NCI-H510A treated with DMSO at 0.1 percent for 48 hours (cell line): ENCODE data around the gene RGS3.
"Not testable (repeated sequence)": the region's sequence is repeated elsewhere in the genome, so short reads cannot be mapped to it uniquely, and the experiment has no call there.

Experiments used
- DNase-seq: peaks from one replicate; lab custom pipeline; 2025; lab: John Stamatoyannopoulos, UW

RGS3 gene

DNA sequence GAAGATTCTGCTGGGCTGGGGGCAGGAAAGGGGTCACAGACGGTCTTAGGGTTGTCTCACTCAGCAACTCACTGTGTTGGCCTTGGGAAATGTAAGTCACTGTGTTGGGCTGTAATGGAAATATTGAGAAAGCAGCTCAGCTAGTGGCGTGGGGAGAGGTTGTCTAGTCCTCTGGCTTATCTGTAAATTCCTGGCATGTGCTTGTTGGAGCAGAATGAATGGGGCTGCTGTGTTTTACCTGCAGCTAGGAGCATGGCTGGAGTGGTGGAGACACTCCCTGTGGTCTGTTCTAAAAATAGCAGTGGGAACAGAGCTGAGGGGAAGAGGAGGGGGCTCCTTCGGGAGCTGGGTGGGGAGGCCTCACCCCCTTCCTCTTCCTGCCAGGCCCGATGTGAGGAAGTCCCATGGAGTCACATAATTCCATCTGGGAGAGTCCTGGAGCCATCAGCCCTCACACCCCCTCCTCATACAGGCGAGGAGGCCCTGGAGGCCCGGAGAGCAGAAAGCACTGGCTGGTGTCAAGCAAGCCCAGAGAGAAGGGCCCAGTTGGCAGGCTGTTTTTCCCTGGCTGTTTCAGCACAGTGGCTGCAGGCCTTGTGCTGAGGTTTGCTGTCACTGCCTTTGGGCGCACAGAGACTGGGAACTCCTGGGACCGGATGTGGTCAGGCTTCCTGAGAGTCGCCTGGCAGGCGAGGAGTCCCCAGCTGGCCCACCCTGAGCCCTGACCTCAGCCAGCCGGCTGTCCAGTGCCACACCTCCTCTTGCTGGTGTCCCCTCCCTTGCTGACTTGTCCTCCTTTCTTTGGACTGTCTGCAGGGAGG, 84.9 kb downstream of the RGS3 start:
- no peak for DNase-seq

GRCh38 chr9:113549892-113550291, 86.4 kb downstream of the RGS3 start:
- not testable (repeated sequence) for DNase-seq

- DNase-seq = no peak
Measured at GRCh38 chr9:113556877-113557593, 93.5 kb downstream of the RGS3 start.

DNA sequence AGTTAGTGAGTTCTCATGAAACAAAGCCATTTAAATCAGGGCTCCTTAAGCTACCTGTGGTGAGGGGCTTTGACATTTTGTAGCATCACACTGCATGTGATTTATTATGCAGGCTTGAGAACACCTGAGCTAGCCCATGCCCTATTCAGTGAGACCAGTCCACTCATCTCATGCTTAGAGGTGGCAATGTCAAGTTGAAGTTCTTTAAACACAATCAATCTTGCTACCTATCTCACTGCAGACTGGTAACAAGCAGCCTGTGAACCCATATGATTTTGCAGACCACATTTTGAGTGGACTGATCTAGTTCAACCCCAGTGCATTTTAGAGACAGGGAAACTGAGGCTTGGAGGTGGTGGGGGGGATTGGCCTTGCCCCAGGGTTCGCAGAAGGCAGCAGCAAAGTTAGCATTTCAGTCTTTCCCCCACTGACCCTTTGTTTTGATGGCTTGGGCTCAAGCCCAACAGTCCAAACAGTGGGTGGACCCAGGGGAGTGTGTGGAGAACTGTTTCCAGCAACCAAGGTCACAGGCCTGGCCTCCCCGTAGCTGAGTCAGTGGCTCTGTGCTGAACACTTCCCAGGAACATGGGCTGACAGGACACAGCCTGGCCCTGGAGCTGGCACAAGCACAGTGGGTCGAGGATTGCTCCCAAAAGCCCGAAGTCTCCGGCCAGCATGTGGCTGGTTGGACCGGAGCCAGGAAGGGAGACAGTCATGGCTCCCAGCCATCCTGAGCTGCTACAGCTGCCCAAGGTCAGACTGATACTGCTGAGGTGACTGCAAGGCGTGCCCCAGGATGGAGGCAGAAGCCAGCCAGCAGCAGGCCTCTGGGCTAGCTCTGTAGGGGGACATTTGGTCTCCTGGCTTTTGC, 95.3 kb downstream of the RGS3 start:
- no peak for DNase-seq

GRCh38 chr9:113559834-113560800, 96.6 kb downstream of the RGS3 start:
- no peak for DNase-seq

DNA sequence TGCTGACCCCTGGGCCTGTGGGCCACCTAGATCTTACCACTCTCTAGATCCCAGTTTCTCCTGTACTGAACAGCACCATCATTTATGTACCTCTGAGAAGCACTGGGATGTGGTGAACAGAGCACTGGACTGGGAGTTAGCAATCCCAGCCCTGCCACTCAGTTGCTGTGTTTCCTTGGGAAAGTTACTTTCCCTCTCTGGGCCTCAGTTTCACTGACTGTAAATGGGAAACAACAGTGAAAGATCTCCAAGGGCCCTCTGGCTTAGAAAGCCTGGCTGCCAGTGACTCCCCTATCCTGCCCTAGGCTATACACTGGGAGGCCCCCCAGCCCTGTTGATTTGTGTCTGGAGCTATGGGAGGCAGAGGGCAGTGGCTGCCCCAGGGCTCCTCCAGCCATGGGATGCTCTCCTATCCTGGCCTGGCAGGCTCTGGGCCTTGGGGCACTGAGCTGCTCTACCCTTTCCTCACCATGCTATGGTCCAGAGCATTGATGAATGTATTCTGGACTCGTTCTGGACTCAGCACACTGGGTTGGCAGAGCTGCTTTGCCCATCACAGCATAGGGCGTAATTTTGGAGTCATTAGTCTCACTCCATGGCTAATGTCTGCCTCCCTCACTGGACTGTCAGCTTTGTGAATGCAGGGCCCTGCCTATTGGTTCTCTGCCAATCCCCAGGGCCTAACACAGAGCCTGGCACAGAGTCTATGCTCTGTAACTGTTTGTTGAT, 99.3 kb downstream of the RGS3 start:
- no peak for DNase-seq

DNA sequence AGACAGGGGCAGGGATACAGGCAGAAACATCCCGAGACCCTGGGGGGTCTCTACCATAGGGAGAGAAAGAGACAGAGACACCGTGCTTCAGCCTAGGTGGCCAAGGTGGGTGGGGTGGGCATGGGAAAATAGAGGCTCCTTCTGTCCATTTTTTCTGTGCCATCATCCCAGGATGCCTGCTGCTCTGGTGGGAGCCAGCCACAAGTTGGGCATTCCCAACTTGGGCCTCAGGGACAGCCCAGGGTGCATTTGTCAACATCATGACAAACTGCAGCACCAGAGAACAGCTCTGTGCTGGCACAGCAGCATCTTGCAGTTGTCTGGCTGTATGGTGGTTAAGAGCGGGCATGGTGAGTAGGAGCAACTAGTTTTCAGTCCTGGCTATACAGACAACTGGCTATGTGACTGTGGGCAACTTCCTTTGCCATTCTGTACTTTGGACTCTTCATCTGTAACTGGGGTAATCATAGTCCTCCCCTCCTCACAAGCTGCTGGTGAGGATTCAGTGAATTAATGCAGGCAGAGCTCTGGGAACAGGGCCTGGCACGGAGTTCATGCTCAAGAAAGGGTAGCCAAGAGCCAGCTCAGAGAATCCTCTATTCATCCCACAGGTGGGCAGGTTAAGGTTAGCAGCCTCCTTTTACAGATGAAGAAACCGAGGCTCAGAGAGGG, 100.4 kb downstream of the RGS3 start:
- no peak for DNase-seq

- peak; percentile 47 for DNase-seq
Measured at GRCh38 chr9:113564498-113565237, 101.1 kb downstream of the RGS3 start.

DNA sequence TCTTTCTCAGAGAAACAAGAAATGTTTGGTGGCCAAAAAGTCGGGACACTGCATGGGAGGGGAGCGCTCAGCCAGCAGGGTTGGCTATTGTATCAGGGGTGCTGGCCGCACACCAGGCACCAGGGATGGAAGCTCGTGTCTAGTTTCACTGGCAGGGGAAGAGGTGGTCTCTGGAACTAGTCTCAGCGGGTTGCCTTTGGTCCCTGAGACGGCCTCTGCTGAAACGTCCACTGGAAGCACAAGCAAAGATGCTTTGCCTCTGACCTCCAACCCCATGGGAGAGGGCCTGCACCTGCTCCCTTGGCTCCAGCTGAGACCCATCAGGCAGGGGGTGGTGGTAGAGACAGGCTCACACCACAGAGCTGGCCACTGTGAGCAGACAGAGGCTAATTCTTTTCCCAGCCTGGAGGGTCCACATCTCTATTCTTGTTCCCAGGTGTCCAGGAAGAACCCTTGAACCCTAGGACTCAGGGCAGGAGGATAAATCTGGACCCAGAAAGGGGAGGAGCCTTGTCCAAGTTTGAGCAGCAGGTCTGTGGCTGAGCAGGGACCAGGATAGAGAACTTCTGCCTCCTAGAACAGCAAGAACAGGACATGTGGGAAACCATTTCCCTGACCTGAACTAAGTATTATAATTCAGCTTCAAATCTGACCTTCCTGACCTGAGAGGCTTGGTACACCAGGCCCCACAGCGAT, 102.6 kb downstream of the RGS3 start:
- DNase-seq = no peak

- no peak for DNase-seq
Measured at GRCh38 chr9:113566712-113567071, 103.2 kb downstream of the RGS3 start.

DNA sequence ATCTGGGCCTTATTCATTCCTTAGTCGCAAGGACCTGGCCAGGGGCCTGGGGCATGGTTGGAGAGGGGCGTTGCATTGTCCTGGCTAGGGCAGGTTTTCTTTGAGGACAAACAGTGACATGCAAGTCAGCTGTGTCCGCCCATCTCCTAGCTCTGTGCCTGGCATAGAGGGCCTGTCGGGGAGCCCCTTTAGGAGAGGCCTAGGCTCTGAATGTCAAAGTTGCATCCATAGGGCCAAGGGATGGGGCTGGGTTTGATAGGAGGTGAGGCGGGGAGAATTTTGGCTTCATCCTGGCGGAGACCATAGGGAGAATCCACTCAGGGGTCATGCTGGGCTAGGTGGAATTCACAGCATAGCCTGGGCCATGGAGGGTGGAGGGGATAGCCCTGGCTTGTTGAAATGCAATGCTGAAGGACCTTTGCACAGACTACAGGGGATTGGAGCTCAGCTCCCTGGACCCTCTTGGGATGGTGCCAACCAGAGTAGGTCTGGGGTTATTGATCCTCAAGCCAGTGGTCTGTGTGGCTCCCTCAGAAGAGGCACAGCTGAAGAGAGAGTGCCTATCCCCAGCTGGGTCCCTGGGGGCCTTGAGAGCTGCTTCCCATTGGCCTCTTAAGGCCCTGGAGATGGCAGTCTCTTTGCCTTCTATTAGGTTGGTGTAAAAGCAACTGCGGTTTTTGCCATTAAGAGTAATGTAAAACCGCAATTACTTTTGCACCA, 104.0 kb downstream of the RGS3 start:
- DNase-seq = no peak

GRCh38 chr9:113568081-113568435, 104.5 kb downstream of the RGS3 start:
- DNase-seq = no peak

- DNase-seq = peak; percentile 20
Measured at GRCh38 chr9:113568571-113569321, 105.2 kb downstream of the RGS3 start.

- DNase-seq = no peak
Measured at GRCh38 chr9:113569472-113570060, 106.0 kb downstream of the RGS3 start.

- no peak for DNase-seq
Measured at GRCh38 chr9:113570106-113570505, 106.6 kb downstream of the RGS3 start.

DNA sequence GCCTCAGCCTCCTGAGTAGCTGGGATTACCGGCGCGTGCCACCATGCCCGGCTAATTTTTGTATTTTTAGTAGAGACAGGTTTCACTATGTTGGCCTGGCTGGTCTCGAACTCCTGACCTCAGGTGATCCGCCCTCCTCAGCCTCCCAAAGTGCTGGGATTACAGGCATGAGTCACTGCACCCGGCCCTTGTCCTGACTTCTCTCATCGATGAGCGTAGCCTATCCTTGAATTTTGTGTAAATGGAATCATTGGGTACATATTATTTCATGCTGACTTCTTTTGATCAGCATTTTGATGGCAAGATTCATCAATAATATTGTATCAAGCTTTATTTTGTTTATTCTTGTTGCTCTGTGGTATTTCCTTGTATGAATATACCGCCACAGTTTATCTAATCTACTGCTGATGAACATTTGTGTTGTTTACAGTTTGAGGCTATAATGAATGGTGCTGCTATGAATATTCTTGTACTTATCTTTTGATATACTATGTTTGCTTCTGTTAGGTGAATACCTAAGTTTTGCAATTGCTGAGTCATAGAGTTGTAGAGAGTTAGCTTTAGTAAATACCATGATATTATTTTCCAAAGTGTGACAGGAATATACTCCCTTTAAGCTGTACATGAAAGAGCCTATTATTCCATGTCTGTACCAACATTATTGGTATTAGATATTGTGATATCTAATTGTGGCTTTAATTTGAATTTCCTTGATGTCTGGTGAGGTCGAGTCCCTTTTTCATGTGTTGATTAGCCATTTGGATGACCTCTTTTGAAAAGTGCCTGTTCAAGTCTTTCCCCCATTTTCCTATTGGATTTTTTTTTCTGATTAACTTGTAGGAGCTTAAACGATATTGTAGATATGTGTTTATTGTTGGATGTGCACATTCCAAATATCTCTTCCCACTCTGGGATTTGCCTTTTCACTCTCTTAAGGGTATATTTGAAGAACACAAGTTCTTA, 107.5 kb downstream of the RGS3 start:
- DNase-seq = no peak
